T-helper 2 cell (primary cell): Measurements from ENCODE around the gene MCM5.
"Not testable (repeated sequence)": the region's sequence is repeated elsewhere in the genome, so short reads cannot be mapped to it uniquely, and the experiment has no call there.

Experiments used
- DNase-seq, 5 experiments: peaks; one replicate each; pipeline versions ENCODE4 v3.0.0 to v3.0.0-alpha.2; 2012 to 2022

The MCM5 gene

GRCh38 chr22:35434061-35434710 is 34.2 kb downstream of the MCM5 start:
- no peak for DNase-seq

- DNase-seq, result no peak
These were observed 35.3 kb downstream of the MCM5 start for GRCh38 chr22:35435201-35435740.

GRCh38 chr22:35436421-35436820 is 36.5 kb downstream of the MCM5 start:
- no peak for DNase-seq

DNA sequence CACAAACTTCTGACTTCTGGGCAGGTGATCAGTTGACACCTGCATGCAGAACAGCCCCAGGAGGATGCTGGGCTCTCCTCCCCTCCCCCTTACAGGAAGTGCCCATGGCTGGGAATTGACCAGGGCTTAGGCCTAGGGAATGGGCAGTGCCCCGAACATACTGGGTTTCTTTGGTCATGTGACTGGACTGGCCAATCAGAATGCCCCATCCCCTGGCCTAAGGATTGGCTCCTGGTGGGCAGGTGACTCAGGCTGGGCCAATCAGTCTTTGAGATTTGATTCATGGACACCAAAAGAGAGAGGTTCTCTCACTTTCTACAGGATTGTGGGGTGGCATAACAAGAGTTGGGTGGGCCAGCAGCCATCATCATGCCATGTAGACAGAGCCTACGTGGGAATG is 37.1 kb downstream of the MCM5 start:
- DNase-seq, result no peak

DNA sequence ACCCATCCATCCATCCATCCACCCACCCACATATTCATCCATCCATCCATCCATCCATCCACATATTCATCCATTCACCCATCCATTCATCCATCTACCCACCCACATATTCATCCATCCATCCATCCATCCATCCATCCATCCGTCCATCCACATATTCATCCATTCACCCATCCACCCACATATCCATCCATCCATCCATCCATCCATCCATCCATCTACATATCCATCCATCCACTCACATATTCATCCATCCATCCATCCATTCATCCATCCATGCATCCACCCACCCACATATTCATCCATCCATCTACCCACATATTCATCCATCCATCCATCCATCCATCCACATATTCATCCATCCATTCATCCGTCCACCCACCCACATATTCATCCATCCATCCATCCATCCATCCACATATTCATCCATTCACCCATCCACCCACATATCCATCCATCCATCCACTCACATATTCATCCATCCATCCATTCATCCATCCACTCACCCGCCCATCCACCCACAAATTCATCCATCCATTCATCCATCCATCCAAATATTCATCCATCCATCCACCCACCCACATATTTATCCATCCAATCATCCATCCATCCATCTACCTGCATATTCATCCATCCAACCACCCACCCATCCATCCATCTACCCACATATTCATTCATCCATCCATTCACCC is 38.9 kb downstream of the MCM5 start:
- not testable (repeated sequence) for DNase-seq

- no peak for DNase-seq
These were observed 39.4 kb downstream of the MCM5 start for GRCh38 chr22:35439365-35439717.

- no peak for DNase-seq
These were observed 40.2 kb downstream of the MCM5 start for GRCh38 chr22:35440129-35440528.

- DNase-seq, result no peak
These were observed 41.7 kb downstream of the MCM5 start for GRCh38 chr22:35441489-35442100.

GRCh38 chr22:35442471-35442870 is 42.5 kb downstream of the MCM5 start:
- DNase-seq, result no peak

DNA sequence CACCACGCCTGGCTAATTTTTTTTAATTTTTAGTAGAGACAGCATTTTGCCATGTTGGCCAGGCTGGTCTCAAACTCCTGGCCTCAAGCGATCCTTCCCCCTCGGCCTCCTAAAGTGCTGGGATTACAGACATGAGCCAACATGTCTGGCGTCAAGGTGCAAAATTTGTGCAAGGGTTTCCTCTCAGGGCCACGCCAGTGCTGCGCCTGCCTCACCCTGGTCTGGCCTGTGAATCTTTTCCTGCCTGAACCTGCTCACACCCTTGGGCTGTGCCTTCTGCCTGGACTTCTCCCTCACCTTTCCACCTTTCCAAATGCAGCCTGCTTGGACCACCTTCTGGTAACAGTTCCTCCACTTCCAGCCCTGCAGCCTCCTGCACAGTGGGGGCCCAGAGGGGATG is 43.4 kb downstream of the MCM5 start:
- no peak for DNase-seq

GRCh38 chr22:35443790-35444684 is 44.1 kb downstream of the MCM5 start:
- DNase-seq, result no peak

DNA sequence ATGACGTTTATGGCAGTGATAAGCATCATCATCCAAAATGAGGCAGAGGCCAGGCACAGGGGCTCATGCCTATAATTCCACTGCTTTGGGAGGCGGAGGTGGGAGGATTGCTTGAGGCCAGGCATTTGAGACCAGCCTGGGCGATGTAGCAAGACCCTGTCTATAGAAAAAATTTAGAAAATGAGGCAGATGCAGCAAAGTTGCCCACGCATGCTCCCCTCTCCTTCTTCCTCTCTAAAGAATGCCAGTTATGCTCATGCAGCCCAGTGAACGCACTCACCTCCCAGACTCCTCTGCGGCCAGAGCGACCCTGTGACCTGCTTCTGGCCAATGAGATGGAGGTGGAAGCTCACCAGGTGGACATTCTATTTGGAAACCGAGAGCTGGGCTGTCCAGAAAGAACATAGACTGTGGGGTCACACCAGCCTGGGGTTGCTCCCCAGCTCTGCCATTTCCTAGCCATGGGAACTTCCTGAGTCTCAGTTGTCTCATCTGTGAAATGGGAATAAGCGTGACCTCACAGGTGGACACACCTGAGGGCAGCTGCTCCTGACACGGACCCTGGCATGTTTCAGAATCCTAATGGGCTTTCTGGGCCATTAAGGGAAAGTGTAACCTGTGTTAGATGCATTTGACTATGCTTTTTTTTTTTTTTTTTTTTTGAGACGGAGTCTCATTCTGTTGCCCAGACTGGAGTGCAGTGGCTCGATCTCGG is 44.9 kb downstream of the MCM5 start:
- DNase-seq, result no peak

DNA sequence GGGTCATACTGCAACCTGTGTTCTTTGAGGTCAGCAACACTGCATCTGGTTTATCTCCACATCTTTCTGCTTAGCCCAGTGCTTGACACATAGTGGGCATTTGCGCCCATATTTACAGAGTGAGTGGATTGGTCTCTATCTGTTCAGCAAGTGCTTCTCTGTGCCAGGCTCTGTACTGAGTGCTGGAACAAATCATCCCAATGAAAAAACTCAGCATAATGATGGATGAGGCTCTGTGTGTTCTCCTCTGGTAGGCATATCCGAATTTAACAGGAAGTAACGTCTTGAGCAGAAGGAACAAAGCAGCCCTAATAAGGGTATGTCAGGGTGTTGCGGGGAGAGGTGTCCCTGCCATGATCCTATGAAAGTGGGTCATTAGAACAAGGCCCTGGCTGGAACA is 46.0 kb downstream of the MCM5 start:
- no peak for DNase-seq

GRCh38 chr22:35446365-35446764 is 46.4 kb downstream of the MCM5 start:
- no peak for DNase-seq

GRCh38 chr22:35448523-35448922 is 48.6 kb downstream of the MCM5 start:
- no peak for DNase-seq

DNA sequence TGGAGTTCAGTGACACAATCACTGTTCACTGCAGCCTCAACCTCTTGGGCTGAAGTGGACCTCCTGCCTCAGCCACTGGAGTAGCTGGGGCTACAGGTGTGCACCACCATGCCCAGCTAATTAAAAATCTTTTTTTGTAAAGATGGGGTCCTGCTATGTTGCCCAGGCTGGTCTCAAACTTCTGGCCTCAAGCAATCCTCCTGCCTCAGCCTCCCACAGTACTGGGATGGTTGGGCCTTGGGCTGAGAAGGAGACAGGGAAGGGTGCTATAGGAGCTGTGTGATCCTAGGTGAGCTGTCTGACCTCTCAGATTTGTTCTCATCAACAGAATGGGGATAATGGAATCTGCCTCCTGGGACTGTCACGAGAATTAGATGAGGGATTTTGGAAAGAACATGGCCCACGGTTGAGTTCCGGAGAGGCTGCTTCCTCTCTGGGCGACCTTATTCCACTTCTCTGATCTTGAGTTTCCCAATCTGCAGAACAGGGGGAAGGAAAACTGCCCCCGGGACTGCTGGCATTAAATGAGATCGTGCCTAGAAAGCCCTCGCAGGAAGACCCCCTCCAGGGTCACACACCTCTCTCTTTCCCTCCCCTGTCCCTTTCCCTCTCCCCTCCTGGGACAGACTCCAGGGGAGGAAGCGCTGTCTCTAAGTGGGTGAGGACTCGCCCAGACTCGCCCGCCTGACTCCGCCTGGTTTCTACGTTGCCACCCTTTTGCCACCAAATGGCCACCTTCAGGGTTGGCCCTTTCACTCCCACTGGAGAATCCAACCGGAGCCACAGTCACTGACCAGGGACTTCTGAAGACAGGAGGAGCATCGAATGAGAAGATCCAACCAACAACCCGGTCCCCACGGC is 50.1 kb downstream of the MCM5 start:
- no peak for DNase-seq

GRCh38 chr22:35450824-35451569 is 51.1 kb downstream of the MCM5 start:
- no peak for DNase-seq

GRCh38 chr22:35451592-35451991 is 51.7 kb downstream of the MCM5 start:
- no peak for DNase-seq

GRCh38 chr22:35452351-35452781 is 52.4 kb downstream of the MCM5 start:
- no peak for DNase-seq
